HCT116 (cell line): ENCODE measurements around the gene IL23A. TPM values are rescaled to one million over a fixed set of nuclear protein-coding genes. Genes with fewer than 3 reads are reported as not detected.

Experiments
- ATAC-seq: fragments of 200-7000 bp; cut with Tn5 transposase; 2 replicates; pipeline ENCODE4 v1.9.1; 2020; ENCODE audit warnings: mild to moderate bottlenecking, moderate library complexity
- BruUV-seq: library from RNA; stranded (reverse); fragments of 400-500 nt; replicated peaks from 2 replicates; lab custom pipeline; 2021; lab: Mats Ljungman, UMichigan
- CTCF ChIA-PET: fragments of 300-600 bp; sonication (Branson Sonifier 250); formaldehyde crosslinking; loops from one replicate; lab custom pipeline; 2021; ENCODE audit warnings: antibody characterized with exemption; lab: Charles Lee
- POLR2A ChIA-PET: fragments of 300-600, 350-600 bp; sonication (Branson Sonifier 250); formaldehyde crosslinking; loops from one replicate; lab custom pipeline; 2021; ENCODE audit warnings: antibody characterized with exemption; lab: Charles Lee
- RAD21 ChIA-PET, 2 experiments: fragments of 300-600 bp; sonication (Branson Sonifier 250); formaldehyde crosslinking; loops; one replicate each; lab custom pipeline; 2023; ENCODE audit warnings: low total read pairs in 2 of 2; ENCODE audit not compliant: uncharacterized antibody in 2 of 2, unreplicated experiment in 2 of 2, low non-redundant PET in 1 of 2; lab: Charles Lee
- DNase-seq: peaks from one replicate; pipeline ENCODE4 v3.0.0-alpha.2; 2010; ENCODE audit warnings: low read depth, low spot score
- H2AFZ ChIP-seq: fragments of 200-600 bp; shearing (Covaris generic), sonication (generic); 2 replicates; pipeline ENCODE4 v1.6.1; 2017; ENCODE audit warnings: low read depth, mixed run types, mixed read lengths, antibody characterized with exemption, low read length; ENCODE audit not compliant: poor library complexity, severe bottlenecking
- H3K27ac ChIP-seq: 2 replicates; pipeline ENCODE4 v1.5.1; 2012; ENCODE audit warnings: low read depth, low read length
- H3K27me3 ChIP-seq: fragments of 200-600 bp; sonication (generic); 2 replicates; pipeline ENCODE4 v1.6.1; 2016; ENCODE audit warnings: mixed run types, low read length, mixed read lengths; ENCODE audit not compliant: insufficient read depth
- H3K36me3 ChIP-seq, 2 experiments: fragments of 200-500 bp in 1 of 2; fragments of 200-600 bp in 1 of 2; sonication (Bioruptor generic) in 1 of 2; sonication (generic) in 1 of 2; 2 replicates each; pipeline versions ENCODE4 v1.5.1 to v1.6.1; 2014 to 2016; ENCODE audit warnings: low read length in 2 of 2, inconsistent platforms in 1 of 2, mixed read lengths in 1 of 2, mixed run types in 1 of 2; ENCODE audit not compliant: insufficient read depth in 2 of 2, control insufficient read depth in 1 of 2
- H3K4me1 ChIP-seq, 2 experiments: fragments of 200-600 bp in 1 of 2; sonication (generic) in 1 of 2; 2 replicates each; pipeline versions ENCODE4 v1.5.1 to v1.6.1; 2012 to 2017; ENCODE audit warnings: low read length in 2 of 2, inconsistent platforms in 1 of 2, mild to moderate bottlenecking in 1 of 2, mixed read lengths in 1 of 2, mixed run types in 1 of 2, moderate library complexity in 1 of 2; ENCODE audit not compliant: insufficient read depth in 2 of 2, control insufficient read depth in 1 of 2
- H3K4me2 ChIP-seq: fragments of 200-600 bp; sonication (generic); 2 replicates; pipeline ENCODE4 v1.6.1; 2017; ENCODE audit warnings: mixed run types, low read length, mixed read lengths
- H3K4me3 ChIP-seq, 2 experiments: fragments of 200-600 bp in 1 of 2; sonication (generic) in 1 of 2; replicated peaks in 1 of 2; 2 replicates each; pipeline ENCODE4 v1.5.1; 2011 to 2016; ENCODE audit warnings: low read length in 2 of 2, control low read depth in 1 of 2, low read depth in 1 of 2, mild to moderate bottlenecking in 1 of 2, mixed read lengths in 1 of 2, mixed run types in 1 of 2
- H3K79me2 ChIP-seq: fragments of 200-600 bp; sonication (generic); 2 replicates; pipeline ENCODE4 v1.6.1; 2017; ENCODE audit warnings: mild to moderate bottlenecking, mixed run types, low read length, moderate library complexity, mixed read lengths; ENCODE audit not compliant: insufficient read depth
- H3K9ac ChIP-seq: fragments of 200-600 bp; sonication (generic); 2 replicates; pipeline ENCODE4 v1.6.1; 2016; ENCODE audit warnings: low read length, mixed read lengths
- H3K9me2 ChIP-seq: fragments of 200-600 bp; sonication (generic), shearing (Covaris generic); 2 replicates; pipeline ENCODE4 v1.6.1; 2017; ENCODE audit warnings: mixed run types, mild to moderate bottlenecking, moderate library complexity; ENCODE audit not compliant: insufficient read depth
- H3K9me3 ChIP-seq, 2 experiments: fragments of 200-500 bp in 1 of 2; fragments of 200-600 bp in 1 of 2; sonication (Bioruptor generic) in 1 of 2; sonication (generic) in 1 of 2; 2 replicates each; pipeline ENCODE4 v1.6.1; 2014 to 2017; ENCODE audit warnings: low read length in 2 of 2, mixed read lengths in 2 of 2, inconsistent platforms in 1 of 2, low read depth in 1 of 2, mild to moderate bottlenecking in 1 of 2, mixed run types in 1 of 2, moderate library complexity in 1 of 2; ENCODE audit not compliant: control insufficient read depth in 1 of 2, insufficient read depth in 1 of 2
- H4K20me1 ChIP-seq: fragments of 200-600 bp; sonication (generic), shearing (Covaris generic); 2 replicates; pipeline ENCODE4 v1.6.1; 2017; ENCODE audit warnings: mixed run types, mild to moderate bottlenecking, moderate library complexity; ENCODE audit not compliant: insufficient read depth
- CEBPB ChIP-seq: IDR thresholded peaks from 2 replicates; pipeline ENCODE4 v1.6.1; 2012; ENCODE audit warnings: low read depth
- CTCF ChIP-seq, 3 experiments: fragments of 200-600 bp in 1 of 3; sonication (generic) in 1 of 3; IDR thresholded peaks in 2 of 3; conservative IDR thresholded peaks in 1 of 3; 2 replicates each; pipeline ENCODE4 v1.5.1; 2012 to 2017; ENCODE audit warnings: low read depth in 2 of 3, low read length in 2 of 3, antibody characterized with exemption in 1 of 3, borderline replicate concordance in 1 of 3, control low read depth in 1 of 3, mild to moderate bottlenecking in 1 of 3, mixed read lengths in 1 of 3, mixed run types in 1 of 3, moderate library complexity in 1 of 3; ENCODE audit not compliant: insufficient read depth in 1 of 3
- FOSL1 ChIP-seq: IDR thresholded peaks from 2 replicates; pipeline ENCODE4 v1.6.1; 2012; ENCODE audit warnings: low read depth
- POLR2AphosphoS5 ChIP-seq: IDR thresholded peaks from 2 replicates; pipeline ENCODE4 v1.6.1; 2011; ENCODE audit warnings: mild to moderate bottlenecking, low read depth, low read length, moderate library complexity
- SIN3A ChIP-seq: IDR thresholded peaks from 2 replicates; pipeline ENCODE4 v1.6.1; 2012; ENCODE audit warnings: low read depth
- TCF7L2 ChIP-seq: IDR thresholded peaks from 2 replicates; pipeline ENCODE4 v1.7.0; 2011; ENCODE audit warnings: borderline replicate concordance, inconsistent platforms; ENCODE audit not compliant: insufficient read depth, insufficient read length; ENCODE audit errors: extremely low read depth
- YY1 ChIP-seq: IDR thresholded peaks from 2 replicates; pipeline ENCODE4 v1.6.1; 2011; ENCODE audit warnings: low read length, low read depth, moderate library complexity, mild to moderate bottlenecking; ENCODE audit not compliant: insufficient replicate concordance; ENCODE audit errors: extremely low read depth
- ZBTB33 ChIP-seq: IDR thresholded peaks from 2 replicates; pipeline ENCODE4 v1.6.1; 2011; ENCODE audit warnings: mild to moderate bottlenecking, low read length, moderate library complexity; ENCODE audit not compliant: insufficient replicate concordance; ENCODE audit errors: extremely low read depth
- ZNF274 ChIP-seq: fragments of 200-500 bp; sonication (Bioruptor generic); IDR thresholded peaks from 2 replicates; pipeline ENCODE4 v1.6.1; 2014; ENCODE audit warnings: mild to moderate bottlenecking, low read depth, low read length, inconsistent platforms
- intact Hi-C: fragments of 100-400 bp; cut with micrococcal nuclease; formaldehyde crosslinking; loops from 2 replicates; pipeline ENCODE4 v1.10.0; 2022
- total RNA-seq: library from RNA; stranded (reverse); gene quantifications from one replicate; pipeline ENCODE4 v1.2.1, GENCODE V29; 2021; ENCODE audit not compliant: unreplicated experiment

IL23A gene
- total RNA-seq, 1 experiment from 2014 or later: 0.59 TPM

DNA sequence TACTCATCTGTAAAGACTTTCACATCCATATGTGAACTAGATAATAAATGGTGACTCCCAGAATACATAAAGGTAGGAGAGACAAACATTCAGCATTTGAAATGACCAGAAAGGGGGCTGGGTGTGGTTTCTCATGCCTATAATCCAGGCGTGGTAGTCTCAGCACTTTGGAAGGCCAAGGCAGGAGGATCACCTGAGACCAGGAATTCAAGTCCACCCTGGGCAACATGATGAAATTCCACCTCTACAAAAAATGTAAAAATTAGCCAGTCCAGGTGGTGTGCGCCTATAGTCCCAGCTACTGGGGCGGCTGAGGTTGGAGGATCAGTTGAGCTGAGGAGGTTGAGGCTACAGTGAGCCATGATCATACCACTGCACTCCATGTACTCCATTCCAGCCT is 34.4 kb upstream of the IL23A start (continued):
- no peak for TF ChIP-seq YY1
- no peak for TF ChIP-seq POLR2AphosphoS5
- no peak for TF ChIP-seq ZNF274

- Histone ChIP-seq H3K4me2 (no peak overlapping the region), H2AFZ (no peak overlapping the region), H3K4me3 (no peak overlapping the region), H3K4me1 (peaks cover 14 to 20% of the 10 kb centered on the region in 2 experiments; a peak in 3 of 4 replicates), H3K79me2 (peaks cover 8% of the 10 kb centered on the region; the same call in 1 of the 2 replicates), H3K27me3 (no peaks in the 10 kb centered on the region), H4K20me1 (no peaks in the 10 kb centered on the region)
- ATAC-seq: no peak
- CTCF ChIA-PET: no interaction called here
- RAD21 ChIA-PET: no interaction called here
- intact Hi-C loops: no loop called here
- TF ChIP-seq ZNF274 (no peak), CEBPB (no peak), ZBTB33 (no peak), FOSL1 (no peak), TCF7L2 (no peak), CTCF (IDR thresholded peaks at IDR 0.05 in 2 of 3, conservative IDR thresholded peaks at IDR 0.05 in 1 of 3; ENCODE audit: borderline replicate concordance in 1 of 3, insufficient read depth in 1 of 3, low read depth in 2 of 3, low read length in 2 of 3) (no peak), SIN3A (no peak)
- TF ChIP-seq, all 23 proteins: peak for 0
- H3K9ac ChIP-seq: no peak overlapping the region
- POLR2A ChIA-PET: no interaction called here
- no peaks in the 10 kb centered on the region for H3K9me3 ChIP-seq
- peaks cover 13 to 15% of the 10 kb centered on the region in 2 experiments; a peak in 3 of 4 replicates for H3K36me3 ChIP-seq
- BruUV-seq: no TSS peak
- H3K27ac ChIP-seq: no peak overlapping the region
- DNase-seq: no peak
- no peaks in the 10 kb centered on the region for H3K9me2 ChIP-seq
Observed at GRCh38 chr12:56304872-56305590, 33.7 kb upstream of the IL23A start.
